Measurements from ENCODE around the gene MIDN.

GRCh38 chr19:1295169-1296012 is 47.0 kb downstream of the MIDN start:
- TF ChIP-seq, protein P1, sequence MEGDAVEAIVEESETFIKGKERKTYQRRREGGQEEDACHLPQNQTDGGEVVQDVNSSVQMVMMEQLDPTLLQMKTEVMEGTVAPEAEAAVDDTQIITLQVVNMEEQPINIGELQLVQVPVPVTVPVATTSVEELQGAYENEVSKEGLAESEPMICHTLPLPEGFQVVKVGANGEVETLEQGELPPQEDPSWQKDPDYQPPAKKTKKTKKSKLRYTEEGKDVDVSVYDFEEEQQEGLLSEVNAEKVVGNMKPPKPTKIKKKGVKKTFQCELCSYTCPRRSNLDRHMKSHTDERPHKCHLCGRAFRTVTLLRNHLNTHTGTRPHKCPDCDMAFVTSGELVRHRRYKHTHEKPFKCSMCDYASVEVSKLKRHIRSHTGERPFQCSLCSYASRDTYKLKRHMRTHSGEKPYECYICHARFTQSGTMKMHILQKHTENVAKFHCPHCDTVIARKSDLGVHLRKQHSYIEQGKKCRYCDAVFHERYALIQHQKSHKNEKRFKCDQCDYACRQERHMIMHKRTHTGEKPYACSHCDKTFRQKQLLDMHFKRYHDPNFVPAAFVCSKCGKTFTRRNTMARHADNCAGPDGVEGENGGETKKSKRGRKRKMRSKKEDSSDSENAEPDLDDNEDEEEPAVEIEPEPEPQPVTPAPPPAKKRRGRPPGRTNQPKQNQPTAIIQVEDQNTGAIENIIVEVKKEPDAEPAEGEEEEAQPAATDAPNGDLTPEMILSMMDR (IDR thresholded peaks at IDR 0.05) = no peak
- TF ChIP-seq POLR2A (IDR thresholded peaks at IDR 0.05) (no peak), EP300 (IDR thresholded peaks at IDR 0.05) (no peak)
